SKM-1 treated with dmso at 0.1 percent for 144 hours (cell line): ENCODE results near the gene VPS13D.

Experiments used
- DNase-seq: peaks from one replicate; lab custom pipeline; 2025; ENCODE audit not compliant: unreplicated experiment; lab: John Stamatoyannopoulos, UW

The VPS13D gene

DNA sequence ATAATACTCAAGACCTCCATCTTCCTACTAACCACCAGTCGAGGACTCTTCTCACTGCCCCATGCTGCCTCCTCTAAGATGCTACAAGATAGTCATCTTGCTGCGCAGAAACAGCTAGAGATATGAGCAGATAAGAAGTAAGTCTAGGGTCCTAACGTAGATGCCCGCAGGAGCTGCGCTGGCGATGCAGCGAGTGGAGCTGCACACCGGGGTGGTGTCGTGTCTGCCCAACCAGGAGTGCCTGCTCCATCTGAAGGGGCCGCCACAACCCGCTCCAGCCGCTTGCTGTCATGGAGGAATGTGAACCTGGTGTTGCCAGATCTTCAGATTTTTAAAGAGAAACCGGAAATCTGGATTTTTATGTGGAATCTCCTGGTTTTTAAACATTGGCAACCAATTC lies 175.1 kb downstream of the VPS13D start:
- DNase-seq, result no peak

GRCh38 chr1:12405325-12406210 lies 175.7 kb downstream of the VPS13D start:
- no peak for DNase-seq

DNA sequence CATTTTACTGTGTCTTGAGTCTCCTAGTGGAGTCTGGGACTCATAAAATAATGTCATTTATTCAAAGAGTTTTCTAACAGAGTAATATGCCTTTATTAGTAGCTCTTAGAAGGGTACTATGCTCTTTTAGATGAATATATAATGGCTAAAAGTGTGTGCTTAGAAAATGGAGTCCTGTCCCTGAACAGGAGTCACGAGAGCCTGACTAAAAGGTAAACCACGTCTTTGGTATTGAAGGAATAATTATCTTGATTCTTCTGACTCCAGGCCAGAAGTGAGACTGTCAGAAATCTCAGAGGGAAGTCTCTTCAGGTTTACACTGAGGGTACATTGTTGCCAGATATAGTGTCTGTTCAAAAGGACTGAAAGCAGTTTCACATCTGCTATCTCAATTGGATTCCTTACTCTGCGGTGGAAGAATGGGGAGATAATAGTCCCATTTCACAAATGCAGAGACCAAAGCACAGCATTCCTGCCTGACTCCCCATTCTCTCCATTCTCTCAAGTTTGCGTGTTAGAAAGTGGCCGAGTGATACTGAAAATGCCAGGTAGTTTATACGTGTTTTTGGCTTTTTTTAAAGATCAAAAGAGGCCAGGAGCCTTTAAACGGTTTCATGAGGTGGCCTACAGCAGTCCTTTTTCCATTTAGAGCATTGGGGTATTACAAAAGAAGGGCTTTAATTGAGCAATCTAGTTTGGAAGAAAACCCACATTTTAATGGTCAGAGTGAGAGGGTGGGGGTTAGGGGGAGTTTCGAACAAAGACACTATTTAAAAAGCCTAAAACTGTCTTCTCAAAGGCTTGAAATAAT lies 176.6 kb downstream of the VPS13D start:
- DNase-seq, result no peak

- DNase-seq, result no peak
These were observed 177.5 kb downstream of the VPS13D start for GRCh38 chr1:12407050-12407961.

GRCh38 chr1:12407962-12408454 lies 178.2 kb downstream of the VPS13D start:
- DNase-seq, result no peak

DNA sequence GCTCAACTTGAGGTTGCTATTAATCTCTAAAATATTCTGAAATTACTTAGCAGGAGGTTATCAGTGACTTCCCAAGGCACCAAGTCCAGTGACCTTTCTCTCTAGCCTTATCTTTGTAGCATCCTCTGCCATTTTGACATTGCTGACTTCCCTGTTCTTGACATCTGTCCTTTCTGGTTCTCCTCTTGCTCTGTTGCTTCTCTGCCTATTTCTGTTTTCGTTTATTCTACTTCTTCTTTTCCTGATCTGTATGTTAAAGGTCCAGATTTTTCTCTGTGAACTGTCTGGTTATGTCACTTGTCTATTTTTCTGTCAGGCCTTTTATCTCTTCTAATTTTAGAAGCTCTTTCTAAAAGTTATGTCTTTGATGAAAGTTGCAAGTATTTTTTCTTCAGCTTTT lies 178.8 kb downstream of the VPS13D start:
- DNase-seq, result no peak

GRCh38 chr1:12409681-12410080 lies 179.9 kb downstream of the VPS13D start:
- no peak for DNase-seq

- no peak for DNase-seq
These were observed 180.5 kb downstream of the VPS13D start for GRCh38 chr1:12410351-12410750.

DNA sequence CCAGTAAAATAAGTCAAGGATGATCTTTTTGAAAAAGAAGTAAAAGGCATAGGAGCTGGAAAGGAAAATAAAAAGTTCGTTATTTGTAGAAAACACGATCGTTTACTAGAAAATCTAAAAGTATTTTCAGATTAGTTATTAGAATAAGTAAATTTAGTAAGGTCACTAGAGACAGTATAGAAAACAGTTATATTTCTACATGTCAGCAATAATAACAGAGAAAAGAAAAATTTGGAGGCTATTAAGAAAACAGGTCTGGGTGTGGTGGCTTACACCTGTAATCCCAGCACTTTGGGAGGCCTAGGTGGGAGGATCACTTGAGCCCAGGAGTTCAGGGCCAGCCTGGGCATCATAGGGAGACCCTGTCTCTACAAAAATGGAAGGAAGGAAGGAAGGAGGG lies 181.3 kb downstream of the VPS13D start:
- DNase-seq, result no peak

GRCh38 chr1:12411747-12412146 lies 181.9 kb downstream of the VPS13D start:
- DNase-seq, result no peak

GRCh38 chr1:12412439-12412838 lies 182.6 kb downstream of the VPS13D start:
- DNase-seq, result no peak

DNA sequence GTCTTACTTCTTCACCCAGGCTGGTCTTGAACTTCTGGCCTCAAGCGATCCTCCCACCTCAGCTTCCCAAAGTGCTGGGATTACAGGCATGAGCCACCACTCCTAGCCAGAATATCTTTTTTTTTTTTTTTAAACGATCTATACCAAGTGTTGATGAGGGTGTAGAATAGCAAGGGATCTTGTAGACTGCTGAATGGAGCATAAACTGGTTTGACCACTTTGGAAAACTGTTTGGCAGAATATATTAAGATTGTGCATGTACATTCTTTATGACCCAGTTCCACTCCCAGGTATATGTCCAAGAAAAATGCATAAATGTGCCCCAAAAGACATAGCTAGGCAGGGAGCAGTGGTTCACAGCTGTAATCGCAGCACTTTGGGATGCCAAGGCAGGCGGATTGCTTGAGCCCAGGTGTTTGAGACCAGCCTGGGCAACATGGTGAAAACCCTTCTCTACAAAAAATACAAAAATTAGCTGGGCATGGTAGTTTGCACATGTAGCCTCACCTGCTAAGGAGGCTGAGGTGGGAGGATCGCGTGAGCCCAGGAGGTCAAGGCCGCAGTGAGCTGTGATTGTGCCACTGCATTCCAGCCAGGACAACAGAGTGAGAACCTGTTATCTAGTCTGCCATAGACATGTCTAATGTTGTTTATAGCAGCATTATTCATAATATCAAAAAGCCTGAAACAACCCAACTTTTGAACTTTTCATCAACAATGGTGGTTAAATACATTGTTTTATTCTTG lies 184.0 kb downstream of the VPS13D start:
- DNase-seq, result no peak

DNA sequence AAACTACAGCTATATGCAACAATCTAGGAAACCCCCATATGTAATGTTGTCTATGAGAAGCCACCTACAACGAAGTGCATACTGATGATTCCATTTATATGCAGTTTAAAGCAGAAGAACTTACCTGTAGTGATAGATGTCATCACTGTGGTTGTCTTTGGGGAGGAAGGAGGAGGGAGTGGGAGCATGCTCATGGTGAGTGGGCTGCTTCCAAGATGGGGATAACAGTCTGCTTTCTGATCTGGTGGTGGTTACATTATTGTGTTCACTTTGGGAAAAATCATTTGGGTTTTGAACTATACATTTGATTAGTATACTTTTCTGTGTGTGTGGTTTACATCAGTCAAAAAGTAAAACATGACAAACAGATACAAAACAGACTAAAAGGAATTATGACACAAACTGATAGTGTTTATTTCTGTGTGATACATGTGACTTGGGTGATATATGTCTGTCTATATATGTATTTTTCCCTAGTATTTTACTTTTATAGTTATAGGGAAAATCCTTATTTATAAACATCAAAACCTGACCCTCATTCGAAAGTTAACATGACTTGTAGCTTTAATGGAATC lies 184.7 kb downstream of the VPS13D start:
- DNase-seq, result no peak

DNA sequence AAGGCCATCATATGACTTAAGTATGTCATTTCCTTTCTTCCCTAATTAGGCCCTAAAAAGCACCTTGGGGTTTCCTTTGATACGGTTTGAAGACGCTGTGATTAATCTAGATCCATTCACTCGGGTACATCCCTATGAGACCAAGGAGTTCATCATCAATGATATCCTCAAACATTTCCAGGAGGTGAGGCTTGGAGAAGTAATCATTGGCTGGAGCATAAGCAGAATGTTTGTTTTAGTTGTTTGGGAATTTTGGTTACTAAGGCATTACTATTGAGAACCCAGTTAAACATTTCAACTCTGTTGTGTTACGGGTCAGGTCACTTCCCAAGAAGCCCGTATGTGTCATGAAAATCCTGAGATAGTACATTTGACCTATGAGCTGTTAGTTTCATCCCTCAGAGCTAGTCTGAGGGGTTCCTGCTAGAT lies 185.2 kb downstream of the VPS13D start:
- DNase-seq, result no peak

- DNase-seq, result no peak
These were observed 186.3 kb downstream of the VPS13D start for GRCh38 chr1:12416101-12416500.

- no peak for DNase-seq
These were observed 186.9 kb downstream of the VPS13D start for GRCh38 chr1:12416744-12417143.

GRCh38 chr1:12417389-12417788 lies 187.6 kb downstream of the VPS13D start:
- no peak for DNase-seq

GRCh38 chr1:12420171-12420570 lies 190.3 kb downstream of the VPS13D start:
- DNase-seq, result no peak

- no peak for DNase-seq
These were observed 192.7 kb downstream of the VPS13D start for GRCh38 chr1:12422488-12422887.

DNA sequence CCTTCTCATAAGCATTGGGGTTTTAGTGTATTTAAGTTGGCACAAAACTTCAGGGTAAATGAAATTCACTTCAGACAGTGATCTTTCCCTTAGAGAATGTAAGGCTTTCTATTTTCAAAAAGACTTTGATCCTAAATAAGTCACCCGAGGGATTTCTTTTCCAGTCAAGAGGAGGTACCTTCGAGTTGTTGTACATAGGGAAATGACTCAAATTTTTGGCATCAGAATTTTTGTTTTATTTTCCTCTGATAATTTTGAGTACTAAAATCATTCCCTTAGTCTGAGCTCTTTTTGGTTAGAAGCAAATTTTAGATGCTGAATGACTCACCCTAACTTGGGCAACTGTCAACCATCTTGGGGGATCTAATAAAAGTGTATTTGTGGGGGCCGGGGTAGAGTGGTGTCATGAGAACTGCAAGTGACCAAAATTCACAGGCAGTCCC lies 194.3 kb downstream of the VPS13D start:
- no peak for DNase-seq
